GM23338 (cell line): Measurements from ENCODE around the gene ASCL1. TPM values are rescaled to one million over a fixed set of nuclear protein-coding genes. Genes with fewer than 3 reads are reported as not detected.
A peak's percentile ranks its signal among the peaks of the same experiment; 100 is the strongest.

Experiments used
- ATAC-seq: fragments of 200-7000 bp; cut with Tn5 transposase; 3 replicates; pipeline ENCODE4 v1.9.1; 2020
- DNase-seq: peaks from one replicate; pipeline ENCODE4 v3.0.0-alpha.2; 2015; ENCODE audit warnings: low spot score
- H2AFZ ChIP-seq: fragments of 200-600 bp; sonication (generic); 2 replicates; pipeline ENCODE4 v1.8.0; 2016; ENCODE audit warnings: antibody characterized with exemption, mild to moderate bottlenecking, moderate library complexity
- H3F3A ChIP-seq: fragments of 200-600 bp; sonication (generic); replicated peaks from 2 replicates; pipeline ENCODE4 v1.8.0; 2017; ENCODE audit warnings: antibody characterized with exemption, mixed run types, low read depth
- H3K27ac ChIP-seq: fragments of 200-600 bp; sonication (generic); 2 replicates; pipeline ENCODE4 v1.6.1; 2016; ENCODE audit warnings: low read depth
- H3K27me3 ChIP-seq: fragments of 200-600 bp; sonication (generic); 2 replicates; pipeline ENCODE4 v1.8.0; 2016; ENCODE audit warnings: mild to moderate bottlenecking, mixed run types, moderate library complexity; ENCODE audit not compliant: insufficient read depth
- H3K36me3 ChIP-seq: fragments of 200-600 bp; sonication (generic); 2 replicates; pipeline ENCODE4 v1.8.0; 2016; ENCODE audit warnings: mild to moderate bottlenecking; ENCODE audit not compliant: insufficient read depth
- H3K4me1 ChIP-seq: fragments of 200-600 bp; sonication (generic); 2 replicates; pipeline ENCODE4 v1.8.0; 2016; ENCODE audit warnings: mild to moderate bottlenecking, moderate library complexity; ENCODE audit not compliant: insufficient read depth
- H3K4me2 ChIP-seq: fragments of 200-600 bp; sonication (generic); 2 replicates; pipeline ENCODE4 v1.7.1; 2017; ENCODE audit warnings: mixed run types
- H3K4me3 ChIP-seq: fragments of 200-600 bp; sonication (generic); 2 replicates; pipeline ENCODE4 v1.6.1; 2016; ENCODE audit warnings: mixed run types
- H3K79me2 ChIP-seq: fragments of 200-600 bp; sonication (generic); replicated peaks from 2 replicates; pipeline ENCODE4 v1.8.0; 2017; ENCODE audit warnings: mild to moderate bottlenecking; ENCODE audit not compliant: insufficient read depth
- H3K9me2 ChIP-seq: fragments of 200-600 bp; sonication (generic); 2 replicates; pipeline ENCODE4 v1.8.0; 2017; ENCODE audit not compliant: insufficient read depth
- H4K20me1 ChIP-seq: fragments of 200-600 bp; sonication (generic); replicated peaks from 2 replicates; pipeline ENCODE4 v1.8.0; 2017; ENCODE audit warnings: mild to moderate bottlenecking; ENCODE audit not compliant: insufficient read depth
- H3K27ac Mint-ChIP-seq: 2 replicates; pipeline ENCODE4 v1.8.0; 2020; ENCODE audit warnings: inconsistent platforms, mild to moderate bottlenecking, moderate library complexity, mixed read lengths
- H3K27me3 Mint-ChIP-seq: 3 replicates; pipeline ENCODE4 v1.8.0; 2022; ENCODE audit warnings: low read depth, mild to moderate bottlenecking, moderate library complexity, mixed read lengths, inconsistent platforms; ENCODE audit not compliant: insufficient read depth, poor library complexity
- H3K36me3 Mint-ChIP-seq: 3 replicates; pipeline ENCODE4 v1.8.0; 2021; ENCODE audit warnings: low read depth, mild to moderate bottlenecking, inconsistent platforms, moderate library complexity, mixed read lengths
- H3K4me1 Mint-ChIP-seq: 3 replicates; pipeline ENCODE4 v1.8.0; 2020; ENCODE audit warnings: mild to moderate bottlenecking, inconsistent platforms, mixed read lengths
- H3K4me3 Mint-ChIP-seq: 3 replicates; pipeline ENCODE4 v1.8.0; 2021; ENCODE audit warnings: moderate library complexity, mild to moderate bottlenecking, inconsistent platforms, mixed read lengths
- H3K9me3 Mint-ChIP-seq: 3 replicates; pipeline ENCODE4 v1.8.0; 2020; ENCODE audit warnings: moderate library complexity, mild to moderate bottlenecking, inconsistent platforms, mixed read lengths
- CREB1 ChIP-seq: fragments of 250-450 bp; sonication (Bioruptor Pico); IDR thresholded peaks from 2 replicates; pipeline ENCODE4 v1.5.0; 2020; ENCODE audit warnings: low read depth, mild to moderate bottlenecking, moderate library complexity
- CTCF ChIP-seq, 2 experiments: fragments of 200-600 bp in 1 of 2; sonication (generic) in 1 of 2; conservative IDR thresholded peaks; 2 replicates each; pipeline versions ENCODE4 v1.5.1 to v1.6.1; 2016 to 2017; ENCODE audit warnings: antibody characterized with exemption in 2 of 2, low read depth in 2 of 2, mild to moderate bottlenecking in 2 of 2, moderate library complexity in 1 of 2
- ETS1 ChIP-seq: IDR thresholded peaks from 2 replicates; pipeline ENCODE4 v1.6.1; 2016; ENCODE audit warnings: antibody characterized with exemption
- EZH2 ChIP-seq: fragments of 200-600 bp; sonication (generic); IDR thresholded peaks from one replicate; pipeline ENCODE4 v1.8.0; 2017; ENCODE audit warnings: antibody characterized with exemption, mild to moderate bottlenecking, low read depth; ENCODE audit not compliant: unreplicated experiment
- EZH2phosphoT487 ChIP-seq: fragments of 200-600 bp; sonication (generic); IDR thresholded peaks from one replicate; pipeline ENCODE4 v1.8.1; 2018; ENCODE audit warnings: antibody characterized with exemption; ENCODE audit not compliant: unreplicated experiment
- JUNB ChIP-seq: IDR thresholded peaks from one replicate; pipeline ENCODE4 v1.6.1; 2016; ENCODE audit warnings: antibody characterized with exemption; ENCODE audit not compliant: unreplicated experiment
- REST ChIP-seq: IDR thresholded peaks from one replicate; pipeline ENCODE4 v1.6.1; 2018; ENCODE audit warnings: antibody characterized with exemption; ENCODE audit not compliant: unreplicated experiment
- STAT1 ChIP-seq: IDR thresholded peaks from one replicate; pipeline ENCODE4 v1.6.1; 2016; ENCODE audit warnings: antibody characterized with exemption; ENCODE audit not compliant: unreplicated experiment
- ZNF114 ChIP-seq: fragments of 250-450 bp; sonication (Bioruptor Pico); IDR thresholded peaks from 2 replicates; pipeline ENCODE4 v1.5.0; 2020; ENCODE audit warnings: mild to moderate bottlenecking, moderate library complexity
- ZNF331 ChIP-seq: fragments of 250-450 bp; sonication (Bioruptor Pico); IDR thresholded peaks from 2 replicates; pipeline ENCODE4 v1.5.0; 2020; ENCODE audit warnings: low read depth, mild to moderate bottlenecking, moderate library complexity
- polyA plus RNA-seq: library from polyadenylated mRNA; unstranded; fragments of >200 nt; fragmentation: Nextera tagmentation; extraction: Ambion mirVana; gene quantifications from 2 replicates; pipeline ENCODE4 v1.2.1, GENCODE V29; 2016
- total RNA-seq: library from RNA; depleted of rRNA; stranded (reverse); fragments of >200 nt; shearing (Covaris generic); gene quantifications from 2 replicates; pipeline ENCODE4 v1.2.3, GENCODE V29; 2014

The ASCL1 gene
- total and polyA plus RNA-seq, 2 experiments from 2014 or later: 0.37 TPM; not detected in 1

- TF ChIP-seq CTCF (conservative IDR thresholded peaks at IDR 0.05; ENCODE audit: low read depth in 2 of 2): no peak
- TF ChIP-seq EZH2phosphoT487: no peak
- TF ChIP-seq EZH2: no peak
- no peak for TF ChIP-seq ZNF331
- TF ChIP-seq JUNB: no peak
- TF ChIP-seq ZNF114: no peak
- TF ChIP-seq STAT1: no peak
- no peak for TF ChIP-seq CREB1 (CRISPR knock-in tag)
- TF ChIP-seq REST: no peak
Measured at GRCh38 chr12:102973583-102973982, 16.1 kb downstream of the ASCL1 start (continued).

- no peak overlapping the region for H3K27ac ChIP-seq
- no peak overlapping the region for H2AFZ ChIP-seq
- no peaks in the 10 kb centered on the region for H3F3A ChIP-seq
- H3K4me2 ChIP-seq: no peak overlapping the region
- no peak overlapping the region for H3K4me3 Mint-ChIP-seq
- H3K9me2 ChIP-seq: no peaks in the 10 kb centered on the region; the same call in none of the 2 replicates
- DNase-seq (peak; percentile 41), ATAC-seq (no peak)
- no peak for TF ChIP-seq ZNF114
- TF ChIP-seq CTCF (conservative IDR thresholded peaks at IDR 0.05; ENCODE audit: low read depth in 2 of 2): peak in 1 of 2 experiments; percentile 52; a peak in 2 of 4 replicates
- no peak for TF ChIP-seq ETS1
- TF ChIP-seq REST: no peak
- TF ChIP-seq STAT1: no peak
- no peak overlapping the region for H3K4me3 ChIP-seq
- no peaks in the 10 kb centered on the region for H3K9me3 Mint-ChIP-seq
- peaks cover 2% of the 10 kb centered on the region for H3K27me3 Mint-ChIP-seq
- no peaks in the 10 kb centered on the region for H3K4me1 ChIP-seq
- H3K36me3 Mint-ChIP-seq: no peaks in the 10 kb centered on the region
- H4K20me1 ChIP-seq: no peaks in the 10 kb centered on the region
- H3K79me2 ChIP-seq: no peaks in the 10 kb centered on the region
- H3K4me1 Mint-ChIP-seq: no peaks in the 10 kb centered on the region
- H3K27me3 ChIP-seq: peaks cover 3% of the 10 kb centered on the region; the same call in 1 of the 2 replicates
- H3K36me3 ChIP-seq: no peaks in the 10 kb centered on the region
- H3K27ac Mint-ChIP-seq: no peak overlapping the region
Measured at GRCh38 chr12:102976609-102977280, 19.3 kb downstream of the ASCL1 start.
